Neural progenitor cell (in vitro differentiated cells): ENCODE measurements around the gene ZNF628. TPM values are rescaled to one million over a fixed set of nuclear protein-coding genes. Genes with fewer than 3 reads are reported as not detected.

ENCODE experiments used
- DNase-seq: peaks from one replicate; pipeline ENCODE4 v3.0.0-alpha.2; 2016; ENCODE audit warnings: low spot score
- H2AFZ ChIP-seq: fragments of 200-600 bp; sonication (generic); replicated peaks from 2 replicates; pipeline ENCODE4 v1.6.1; 2016; ENCODE audit warnings: antibody characterized with exemption
- H3F3A ChIP-seq: fragments of 200-600 bp; sonication (generic); 2 replicates; pipeline ENCODE4 v1.6.1; 2016; ENCODE audit warnings: antibody characterized with exemption, low read depth
- H3K27ac ChIP-seq: fragments of 200-600 bp; sonication (generic); 2 replicates; pipeline ENCODE4 v1.5.1; 2016; ENCODE audit warnings: mild to moderate bottlenecking
- H3K27me3 ChIP-seq: fragments of 200-600 bp; sonication (generic); 2 replicates; pipeline ENCODE4 v1.6.1; 2016; ENCODE audit warnings: mild to moderate bottlenecking, moderate library complexity
- H3K36me3 ChIP-seq: fragments of 200-600 bp; sonication (generic); 2 replicates; pipeline ENCODE4 v1.5.1; 2016
- H3K4me1 ChIP-seq: fragments of 200-600 bp; sonication (generic); 2 replicates; pipeline ENCODE4 v1.6.1; 2016; ENCODE audit warnings: mixed run types
- H3K4me2 ChIP-seq: fragments of 200-600 bp; sonication (generic); 2 replicates; pipeline ENCODE4 v1.6.1; 2016
- H3K4me3 ChIP-seq: fragments of 200-600 bp; sonication (generic); 2 replicates; pipeline ENCODE4 v1.5.1; 2016
- H3K79me2 ChIP-seq: fragments of 200-600 bp; sonication (generic); 2 replicates; pipeline ENCODE4 v1.6.1; 2016; ENCODE audit warnings: low read depth
- H3K9ac ChIP-seq: fragments of 200-600 bp; sonication (generic); 2 replicates; pipeline ENCODE4 v1.6.1; 2016
- H3K9me3 ChIP-seq: fragments of 200-600 bp; sonication (generic); 2 replicates; pipeline ENCODE4 v1.5.1; 2016; ENCODE audit warnings: low read depth
- H4K20me1 ChIP-seq: fragments of 200-600 bp; sonication (generic); 2 replicates; pipeline ENCODE4 v1.6.1; 2016; ENCODE audit warnings: low read depth
- H3K27ac Mint-ChIP-seq: 3 replicates; pipeline ENCODE4 v1.8.0; 2021; ENCODE audit warnings: mixed read lengths
- H3K27me3 Mint-ChIP-seq: 2 replicates; pipeline ENCODE4 v1.8.0; 2022; ENCODE audit warnings: low read depth, mild to moderate bottlenecking, inconsistent platforms, moderate library complexity, mixed read lengths; ENCODE audit not compliant: insufficient read depth
- H3K36me3 Mint-ChIP-seq: 3 replicates; pipeline ENCODE4 v1.8.0; 2021; ENCODE audit warnings: mixed read lengths
- H3K4me1 Mint-ChIP-seq: 3 replicates; pipeline ENCODE4 v1.8.0; 2021; ENCODE audit warnings: mixed read lengths
- H3K4me3 Mint-ChIP-seq: 3 replicates; pipeline ENCODE4 v1.8.0; 2021; ENCODE audit warnings: mild to moderate bottlenecking, moderate library complexity, mixed read lengths
- H3K9me3 Mint-ChIP-seq: 3 replicates; pipeline ENCODE4 v1.8.0; 2020; ENCODE audit warnings: mixed read lengths
- EZH2 ChIP-seq: fragments of 200-600 bp; sonication (generic); IDR thresholded peaks from 2 replicates; pipeline ENCODE4 v1.6.1; 2017; ENCODE audit warnings: antibody characterized with exemption, mild to moderate bottlenecking, moderate library complexity
- EZH2phosphoT487 ChIP-seq: fragments of 200-600 bp; sonication (generic); IDR thresholded peaks from 2 replicates; pipeline ENCODE4 v1.6.1; 2017; ENCODE audit warnings: antibody characterized with exemption
- total RNA-seq: library from RNA; depleted of rRNA; stranded (reverse); fragments of >200 nt; gene quantifications from 2 replicates; pipeline ENCODE4 v1.2.3, GENCODE V29; 2015; ENCODE audit warnings: low replicate concordance
- TF ChIP-seq, protein P1 (sequence below): fragments of 200-600 bp; sonication (generic); IDR thresholded peaks from 2 replicates; pipeline ENCODE4 v1.5.1; 2017; ENCODE audit warnings: antibody characterized with exemption, mild to moderate bottlenecking

ZNF628 gene
- total RNA-seq, 1 donor from 2014 or later = not detected

DNA sequence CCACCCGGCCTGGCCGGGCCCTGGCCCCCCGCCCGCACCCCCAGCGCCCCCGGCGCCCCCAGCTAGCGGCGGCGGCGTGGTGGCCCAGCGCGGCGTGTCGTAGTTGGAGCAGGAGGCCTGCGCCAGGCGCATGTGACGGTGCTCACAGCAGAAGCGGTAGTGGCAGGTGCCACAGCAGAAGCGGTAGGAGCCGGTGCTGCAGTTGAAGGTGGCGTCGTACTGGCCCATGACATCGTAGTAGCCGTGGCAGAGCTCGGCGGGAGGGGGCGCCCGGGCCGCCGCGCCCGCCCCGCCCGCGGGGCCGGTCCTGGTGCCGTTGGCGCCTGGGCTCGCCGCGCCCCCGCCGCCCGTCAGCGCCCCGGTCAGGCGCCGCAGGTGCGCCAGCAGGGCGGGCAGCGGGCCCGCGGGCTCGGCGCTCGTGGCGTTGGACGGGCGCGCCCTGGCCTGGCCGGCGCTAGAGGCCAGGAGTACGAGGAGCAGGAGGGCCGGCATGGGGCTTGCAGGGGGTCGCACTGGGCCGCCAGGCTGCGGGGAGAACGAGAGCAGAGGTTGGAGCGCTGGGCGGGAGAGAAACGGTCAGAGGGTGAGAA lies 34.0 kb upstream of the ZNF628 start:
- TF ChIP-seq EZH2phosphoT487 = no peak
- TF ChIP-seq, protein P1, sequence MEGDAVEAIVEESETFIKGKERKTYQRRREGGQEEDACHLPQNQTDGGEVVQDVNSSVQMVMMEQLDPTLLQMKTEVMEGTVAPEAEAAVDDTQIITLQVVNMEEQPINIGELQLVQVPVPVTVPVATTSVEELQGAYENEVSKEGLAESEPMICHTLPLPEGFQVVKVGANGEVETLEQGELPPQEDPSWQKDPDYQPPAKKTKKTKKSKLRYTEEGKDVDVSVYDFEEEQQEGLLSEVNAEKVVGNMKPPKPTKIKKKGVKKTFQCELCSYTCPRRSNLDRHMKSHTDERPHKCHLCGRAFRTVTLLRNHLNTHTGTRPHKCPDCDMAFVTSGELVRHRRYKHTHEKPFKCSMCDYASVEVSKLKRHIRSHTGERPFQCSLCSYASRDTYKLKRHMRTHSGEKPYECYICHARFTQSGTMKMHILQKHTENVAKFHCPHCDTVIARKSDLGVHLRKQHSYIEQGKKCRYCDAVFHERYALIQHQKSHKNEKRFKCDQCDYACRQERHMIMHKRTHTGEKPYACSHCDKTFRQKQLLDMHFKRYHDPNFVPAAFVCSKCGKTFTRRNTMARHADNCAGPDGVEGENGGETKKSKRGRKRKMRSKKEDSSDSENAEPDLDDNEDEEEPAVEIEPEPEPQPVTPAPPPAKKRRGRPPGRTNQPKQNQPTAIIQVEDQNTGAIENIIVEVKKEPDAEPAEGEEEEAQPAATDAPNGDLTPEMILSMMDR = no peak
- TF ChIP-seq EZH2 = no peak
- Histone ChIP-seq H3K79me2 (no peaks in the 10 kb centered on the region), H3K9me3 (no peaks in the 10 kb centered on the region), H3K27me3 (peaks cover 100% of the 10 kb centered on the region), H3K36me3 (no peaks in the 10 kb centered on the region), H3K4me1 (peaks cover 5% of the 10 kb centered on the region), H3K27ac (no peak overlapping the region), H2AFZ (no peak overlapping the region), H3K4me3 (peak overlapping the region; percentile 9), H3F3A (peaks cover 32% of the 10 kb centered on the region), H3K9ac (no peak overlapping the region), H4K20me1 (peaks cover 40% of the 10 kb centered on the region), H3K4me2 (peak overlapping the region; percentile 68)
- Mint-ChIP-seq H3K36me3 (no peaks in the 10 kb centered on the region), H3K9me3 (peaks cover 11% of the 10 kb centered on the region), H3K4me1 (peaks cover 26% of the 10 kb centered on the region), H3K4me3 (peak overlapping the region; percentile 71), H3K27me3 (peaks cover 41% of the 10 kb centered on the region), H3K27ac (no peak overlapping the region)
- peak; percentile 48 for DNase-seq

DNA sequence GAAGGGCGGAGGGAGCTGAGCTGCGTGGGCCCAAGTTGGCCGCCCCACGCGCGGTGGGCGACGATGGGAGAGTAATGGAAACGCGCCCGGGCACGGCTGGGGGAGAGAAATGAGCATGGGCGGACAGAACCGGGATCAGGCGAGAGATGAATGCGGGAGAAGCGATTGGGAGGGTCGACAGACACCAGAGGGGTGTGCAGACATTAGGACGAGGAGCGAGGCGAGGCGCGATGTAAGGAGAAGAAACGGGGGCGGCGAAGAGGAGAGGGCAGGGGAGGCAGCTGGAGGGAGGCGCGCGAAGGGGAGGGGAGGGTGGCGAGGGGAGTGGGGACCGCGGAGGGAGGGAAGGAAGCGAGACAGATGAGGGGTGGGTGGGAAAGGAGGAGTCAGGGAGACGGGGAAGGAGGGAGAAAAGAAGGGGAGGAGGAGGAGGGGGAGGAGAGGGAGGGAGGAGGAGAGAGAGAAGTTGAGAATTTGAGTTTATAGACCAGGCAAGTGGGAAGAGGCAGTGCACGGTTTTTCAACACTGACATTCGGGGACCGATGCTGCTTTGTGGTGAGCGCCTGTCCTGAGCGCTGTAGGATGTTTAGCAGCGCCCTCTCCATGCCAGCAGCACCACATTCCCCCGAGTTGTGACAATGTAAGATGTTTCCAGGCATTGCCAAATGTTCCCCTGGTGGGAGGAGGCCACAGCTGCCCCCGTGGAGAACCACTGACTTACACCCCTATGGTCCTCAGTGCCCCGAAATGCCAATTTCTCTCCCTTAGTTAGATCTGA lies 33.2 kb upstream of the ZNF628 start, which contains the start of gene SHISA7:
SHISA7 (minus strand) TSS at position 256 of the 779 bp plus-strand sequence. CDS start 437 bp downstream, outside the sequence.
- H3K4me3 Mint-ChIP-seq = peak within 1 kb of the TSS; percentile 77
- Histone ChIP-seq H3K36me3 (no peaks in the 10 kb centered on the region), H3K4me1 (peaks cover 5% of the 10 kb centered on the region), H3K79me2 (no peaks in the 10 kb centered on the region), H3K9ac (no peak within 1 kb of the TSS), H3K4me2 (peak within 1 kb of the TSS; percentile 68), H3K4me3 (peak within 1 kb of the TSS; percentile 9), H4K20me1 (peaks cover 33% of the 10 kb centered on the region), H3F3A (peaks cover 36% of the 10 kb centered on the region), H3K9me3 (no peaks in the 10 kb centered on the region), H2AFZ (no peak within 1 kb of the TSS), H3K27ac (no peak within 1 kb of the TSS), H3K27me3 (peaks cover 100% of the 10 kb centered on the region)
- peak; percentile 69 for TF ChIP-seq EZH2
- TF ChIP-seq, protein P1 = peak; percentile 4
- TF ChIP-seq EZH2phosphoT487 = no peak
- no peak within 1 kb of the TSS for H3K27ac Mint-ChIP-seq
- H3K36me3 Mint-ChIP-seq = no peaks in the 10 kb centered on the region
- peaks cover 36% of the 10 kb centered on the region for H3K27me3 Mint-ChIP-seq
- peaks cover 11% of the 10 kb centered on the region for H3K9me3 Mint-ChIP-seq
- peak; percentile 48 for DNase-seq
- H3K4me1 Mint-ChIP-seq = peaks cover 26% of the 10 kb centered on the region

DNA sequence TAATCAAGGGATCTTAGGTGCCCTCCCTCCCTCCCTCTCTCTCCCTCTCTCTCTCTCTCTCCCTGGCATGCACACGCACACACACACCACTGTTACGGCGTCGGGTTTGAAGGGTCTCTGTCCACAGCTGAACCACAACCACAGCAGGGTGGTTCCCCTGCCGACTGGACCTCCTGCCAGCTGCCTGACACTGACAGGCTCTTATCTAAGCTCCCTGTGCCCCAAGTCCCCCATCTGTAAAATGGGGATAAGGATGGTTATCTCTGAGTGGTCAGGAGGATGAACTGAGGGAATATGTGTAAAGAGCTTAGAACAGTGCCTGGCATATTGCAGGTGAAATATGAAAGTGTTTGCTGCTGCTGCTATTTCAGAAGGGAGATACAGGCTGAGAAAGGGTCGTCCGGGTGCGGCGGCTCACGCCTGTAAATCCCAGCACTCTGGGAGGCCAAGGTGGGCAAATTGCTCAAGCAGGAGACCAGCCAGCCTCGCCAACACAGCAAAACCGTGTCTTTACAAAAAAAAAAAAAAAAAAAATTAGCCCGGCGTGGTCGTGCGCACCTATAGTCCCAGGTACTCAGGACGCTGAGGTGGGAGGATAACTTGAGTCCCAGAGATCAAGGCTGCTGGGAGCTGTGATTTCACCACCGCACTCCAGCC lies 32.5 kb upstream of the ZNF628 start:
- H3K36me3 Mint-ChIP-seq = no peaks in the 10 kb centered on the region
- no peak overlapping the region for H3K27ac Mint-ChIP-seq
- H4K20me1 ChIP-seq = peaks cover 31% of the 10 kb centered on the region
- TF ChIP-seq EZH2phosphoT487 (no peak), EZH2 (peak; percentile 54)
- TF ChIP-seq, protein P1 = no peak
- H3K36me3 ChIP-seq = no peaks in the 10 kb centered on the region
- H3K4me1 Mint-ChIP-seq = peaks cover 26% of the 10 kb centered on the region
- H3K27me3 ChIP-seq = peaks cover 99% of the 10 kb centered on the region
- H3K27ac ChIP-seq = no peak overlapping the region
- peaks cover 5% of the 10 kb centered on the region for H3K4me1 ChIP-seq
- no peak overlapping the region for H3K9ac ChIP-seq
- H3K4me3 Mint-ChIP-seq = peak overlapping the region; percentile 76
- no peaks in the 10 kb centered on the region for H3K79me2 ChIP-seq
- no peak overlapping the region for H2AFZ ChIP-seq
- peaks cover 31% of the 10 kb centered on the region for H3K27me3 Mint-ChIP-seq
- no peak for DNase-seq
- no peak overlapping the region for H3K4me2 ChIP-seq
- peaks cover 36% of the 10 kb centered on the region for H3F3A ChIP-seq
- peaks cover 9% of the 10 kb centered on the region for H3K9me3 Mint-ChIP-seq
- no peaks in the 10 kb centered on the region for H3K9me3 ChIP-seq
- H3K4me3 ChIP-seq = no peak overlapping the region
